GM04504 (cell line): ENCODE results near the gene RMND5B.
"Not testable (repeated sequence)": the region's sequence is repeated elsewhere in the genome, so short reads cannot be mapped to it uniquely, and the experiment has no call there.

Experiments
- DNase-seq: peaks from one replicate; pipeline ENCODE4 v3.0.0-alpha.2; 2012; ENCODE audit warnings: low read depth

Gene RMND5B

DNA sequence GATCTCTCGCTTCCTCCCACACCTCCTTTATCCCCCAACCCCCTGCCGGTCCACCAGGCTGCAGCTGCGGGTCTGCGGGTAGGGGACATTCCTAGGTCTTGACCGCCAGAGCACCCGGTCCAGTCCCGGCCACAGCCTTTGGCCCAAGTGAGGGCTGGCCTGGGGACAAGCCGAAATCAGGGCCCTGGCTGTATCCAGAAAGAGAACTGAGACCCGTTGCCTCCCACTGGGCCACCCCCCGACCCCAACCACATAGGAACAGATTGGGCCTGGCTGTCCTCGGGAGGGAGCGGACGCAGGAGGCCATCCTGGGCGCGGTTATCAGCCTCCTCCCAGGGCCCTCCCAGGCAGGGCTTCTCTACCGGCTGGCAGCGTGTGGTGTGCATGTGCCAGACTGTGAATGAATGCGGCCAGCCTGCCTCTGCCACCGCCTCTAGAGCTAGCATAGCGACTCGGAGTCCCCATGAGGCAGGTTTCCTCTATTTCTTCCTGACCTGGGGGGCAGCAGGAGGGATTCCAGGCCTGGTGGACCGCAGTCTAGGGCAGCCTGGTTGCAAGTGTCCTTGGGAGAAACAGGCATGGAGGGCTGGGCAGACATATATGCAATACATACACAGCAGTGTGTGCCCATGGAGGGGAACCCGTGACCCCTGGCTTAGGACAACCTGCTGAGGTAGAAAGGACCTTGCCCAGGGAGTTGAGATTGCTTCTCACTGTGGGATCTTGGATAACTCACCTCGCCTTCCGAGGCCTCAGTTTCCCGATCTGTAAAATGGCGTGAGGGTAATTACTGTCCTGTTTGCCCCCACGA lies 16.3 kb upstream of the RMND5B start:
- DNase-seq, result no peak

DNA sequence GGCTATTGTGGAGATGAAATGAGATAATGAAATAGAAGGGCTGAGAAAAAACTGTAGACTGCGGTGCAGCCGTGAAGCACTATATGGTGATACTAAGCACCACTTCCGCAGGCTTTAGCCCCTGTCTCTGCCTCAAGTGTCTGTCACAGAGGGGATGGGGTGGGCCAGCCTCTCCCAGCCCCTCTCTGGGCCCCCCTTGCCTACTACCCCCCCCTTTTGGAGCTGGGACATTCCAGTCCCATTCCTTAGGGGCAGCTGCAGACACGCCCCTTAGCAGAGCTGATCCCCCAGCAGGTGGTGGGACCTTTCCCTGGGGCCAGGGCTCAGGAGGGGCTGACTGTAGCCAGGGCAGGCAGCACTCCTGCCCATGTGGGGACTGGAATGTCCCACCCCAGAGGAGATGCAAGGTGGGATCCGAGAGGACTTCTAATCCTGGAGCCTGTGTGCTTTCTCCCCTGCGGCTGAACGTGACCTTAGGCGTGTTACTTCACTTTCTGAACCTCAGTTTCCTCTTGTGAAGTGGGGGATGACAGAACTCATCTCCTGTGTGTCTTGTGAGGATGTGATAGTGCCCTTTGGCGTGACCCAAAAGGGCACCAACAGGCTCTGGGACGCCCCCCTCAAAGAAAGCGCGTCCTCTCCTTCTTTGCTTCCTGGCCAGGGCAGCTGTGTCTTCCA lies 15.5 kb upstream of the RMND5B start:
- no peak for DNase-seq

DNA sequence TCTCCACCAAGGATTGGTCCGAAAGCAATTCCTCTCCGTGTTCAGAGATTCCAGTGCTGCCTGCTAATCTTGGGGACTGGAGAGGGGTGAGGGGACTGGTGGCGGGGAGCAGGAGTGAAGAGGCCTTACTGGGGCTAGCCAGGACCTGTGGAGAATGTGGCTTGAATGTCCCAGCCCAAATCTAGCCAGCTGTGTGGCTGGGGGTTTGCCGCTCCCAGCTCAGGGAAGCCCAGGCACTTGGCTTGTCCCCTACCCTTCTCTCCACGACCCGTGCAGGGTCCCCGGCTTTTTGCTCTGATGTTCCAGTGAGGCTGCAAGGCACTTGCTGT lies 15.0 kb upstream of the RMND5B start:
- DNase-seq, result no peak

DNA sequence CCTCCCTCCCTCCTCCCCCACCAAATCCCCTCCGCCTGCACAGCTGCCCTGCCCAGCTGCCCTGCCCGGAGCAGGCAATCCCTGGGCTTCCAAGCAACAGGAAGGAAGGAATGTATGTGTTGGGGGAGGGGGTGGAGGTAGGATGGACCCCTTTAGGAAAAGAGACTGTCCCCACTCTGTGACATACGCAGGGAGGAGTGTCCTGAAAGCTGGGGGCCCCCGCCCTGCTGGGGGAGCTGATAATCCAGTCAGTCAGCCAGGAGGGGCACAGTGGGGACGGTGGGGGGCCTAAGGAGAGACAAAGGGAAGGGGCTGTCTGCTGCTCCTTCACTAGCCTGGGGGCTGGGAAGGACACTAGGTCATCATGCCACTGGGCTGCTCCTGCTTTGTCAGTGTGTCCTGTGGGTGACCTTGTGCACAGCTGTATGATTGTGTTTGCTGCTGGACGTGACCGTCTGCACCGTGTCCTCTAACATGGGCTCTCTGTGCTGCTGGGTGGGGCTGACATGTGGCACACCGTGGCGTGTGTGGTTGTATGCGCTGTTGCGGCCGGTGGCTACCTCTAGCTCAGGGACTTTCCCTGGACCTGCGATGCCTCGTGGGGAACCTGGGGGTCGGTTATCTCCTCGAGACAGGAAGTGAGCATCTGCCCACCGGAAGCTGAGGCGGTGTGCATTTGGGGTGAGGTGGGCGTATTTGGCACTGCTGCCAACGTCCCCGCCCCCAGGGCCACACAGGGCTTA lies 14.5 kb upstream of the RMND5B start:
- DNase-seq, result no peak

DNA sequence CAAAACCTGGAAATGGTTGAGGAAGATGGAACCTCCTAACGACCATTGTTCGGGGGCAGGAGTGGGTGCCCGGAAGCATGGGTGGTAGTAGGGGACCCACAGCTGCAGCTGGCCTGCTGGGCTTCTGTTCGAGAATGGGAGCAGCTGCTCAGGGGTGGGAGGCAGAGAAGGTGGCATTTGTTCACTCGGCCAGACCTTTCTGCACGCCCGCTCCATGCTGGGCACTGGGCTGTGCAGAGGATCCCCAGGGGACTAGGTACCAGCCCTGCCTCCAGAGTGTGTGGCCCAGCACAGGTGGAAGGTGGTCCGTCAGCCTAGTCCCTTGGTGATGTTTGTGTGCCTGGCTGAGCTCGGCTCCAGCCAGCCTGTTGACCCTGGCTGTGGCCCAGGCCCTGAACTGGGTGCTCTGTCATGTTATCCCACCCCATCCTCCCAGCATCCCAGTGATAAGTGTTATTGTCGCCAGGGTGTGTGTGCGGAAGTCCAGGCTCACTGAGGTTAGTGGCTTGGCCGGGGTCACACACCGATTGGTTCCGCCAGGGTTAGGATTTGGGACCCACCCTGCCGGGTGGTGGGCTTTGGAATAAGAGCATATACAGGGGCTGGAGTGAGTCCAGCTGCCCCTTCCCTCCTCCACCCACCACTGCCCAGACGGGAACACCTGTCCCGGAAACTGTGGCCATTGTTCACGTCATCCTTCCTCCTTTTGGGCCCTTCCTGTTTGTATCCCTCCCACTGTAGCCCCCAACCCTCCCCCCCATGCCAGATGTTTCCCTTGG lies 12.7 kb upstream of the RMND5B start:
- DNase-seq, result no peak

DNA sequence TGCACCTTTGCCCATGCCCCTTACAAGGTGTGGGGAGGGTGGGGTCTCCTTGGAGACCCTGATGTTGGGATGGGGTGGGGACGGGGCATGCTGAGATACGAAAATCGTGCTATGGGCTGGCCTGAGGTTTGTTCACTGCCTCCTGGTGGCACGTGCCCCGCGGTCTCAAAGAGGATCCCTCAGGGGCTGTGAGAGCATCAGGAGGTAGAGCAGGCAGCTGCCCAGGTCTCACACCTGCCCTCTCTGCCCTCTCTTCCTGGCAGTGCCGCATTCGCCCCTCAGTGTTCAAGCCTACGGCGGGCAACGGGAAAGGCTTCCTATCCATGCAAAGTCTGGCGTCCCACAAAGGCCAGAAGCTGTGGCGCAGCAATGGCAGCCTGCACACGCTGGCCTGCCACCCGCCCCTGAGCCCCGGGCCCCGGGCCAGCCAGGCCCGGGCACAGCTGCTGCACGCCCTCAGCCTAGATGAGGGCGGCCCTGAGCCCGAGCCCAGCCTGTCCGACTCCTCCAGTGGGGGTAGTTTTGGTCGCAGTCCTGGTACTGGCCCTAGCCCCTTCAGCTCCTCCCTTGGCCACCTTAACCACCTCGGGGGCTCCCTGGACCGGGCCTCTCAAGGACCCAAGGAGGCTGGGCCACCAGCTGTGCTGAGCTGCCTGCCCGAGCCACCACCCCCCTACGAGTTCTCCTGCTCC lies 10.8 kb upstream of the RMND5B start:
- DNase-seq, result no peak

DNA sequence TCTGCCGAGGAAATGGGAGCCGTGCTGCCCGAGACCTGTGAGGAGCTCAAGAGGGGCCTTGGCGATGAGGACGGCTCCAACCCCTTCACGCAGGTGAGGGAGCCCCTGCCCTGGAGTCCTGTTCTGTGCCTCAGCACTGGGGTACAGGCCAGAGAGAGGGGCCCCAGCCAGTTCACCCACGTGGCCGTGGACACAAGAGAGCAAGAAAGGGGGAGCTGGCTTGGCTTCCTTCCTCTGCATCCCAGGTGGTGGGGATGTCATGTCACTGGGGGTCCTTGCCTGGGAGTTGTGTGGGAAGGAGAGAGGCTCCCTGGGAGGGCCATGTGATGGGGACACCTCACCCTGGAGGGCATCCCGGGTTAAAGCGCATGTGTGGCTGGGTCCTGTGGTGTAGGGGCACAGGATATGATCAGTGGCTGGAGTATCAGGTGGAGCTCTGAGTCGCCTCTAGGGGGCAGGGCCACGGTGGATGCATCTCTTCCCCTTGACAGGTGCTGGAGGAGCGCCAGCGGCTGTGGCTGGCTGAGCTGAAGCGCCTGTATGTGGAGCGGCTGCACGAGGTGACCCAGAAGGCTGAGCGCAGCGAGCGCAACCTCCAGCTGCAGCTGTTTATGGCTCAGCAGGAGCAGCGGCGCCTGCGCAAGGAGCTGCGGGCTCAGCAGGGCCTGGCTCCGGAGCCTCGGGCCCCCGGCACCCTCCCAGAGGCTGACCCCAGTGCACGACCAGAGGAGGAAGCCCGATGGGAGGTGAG lies 10.0 kb upstream of the RMND5B start:
- no peak for DNase-seq

DNA sequence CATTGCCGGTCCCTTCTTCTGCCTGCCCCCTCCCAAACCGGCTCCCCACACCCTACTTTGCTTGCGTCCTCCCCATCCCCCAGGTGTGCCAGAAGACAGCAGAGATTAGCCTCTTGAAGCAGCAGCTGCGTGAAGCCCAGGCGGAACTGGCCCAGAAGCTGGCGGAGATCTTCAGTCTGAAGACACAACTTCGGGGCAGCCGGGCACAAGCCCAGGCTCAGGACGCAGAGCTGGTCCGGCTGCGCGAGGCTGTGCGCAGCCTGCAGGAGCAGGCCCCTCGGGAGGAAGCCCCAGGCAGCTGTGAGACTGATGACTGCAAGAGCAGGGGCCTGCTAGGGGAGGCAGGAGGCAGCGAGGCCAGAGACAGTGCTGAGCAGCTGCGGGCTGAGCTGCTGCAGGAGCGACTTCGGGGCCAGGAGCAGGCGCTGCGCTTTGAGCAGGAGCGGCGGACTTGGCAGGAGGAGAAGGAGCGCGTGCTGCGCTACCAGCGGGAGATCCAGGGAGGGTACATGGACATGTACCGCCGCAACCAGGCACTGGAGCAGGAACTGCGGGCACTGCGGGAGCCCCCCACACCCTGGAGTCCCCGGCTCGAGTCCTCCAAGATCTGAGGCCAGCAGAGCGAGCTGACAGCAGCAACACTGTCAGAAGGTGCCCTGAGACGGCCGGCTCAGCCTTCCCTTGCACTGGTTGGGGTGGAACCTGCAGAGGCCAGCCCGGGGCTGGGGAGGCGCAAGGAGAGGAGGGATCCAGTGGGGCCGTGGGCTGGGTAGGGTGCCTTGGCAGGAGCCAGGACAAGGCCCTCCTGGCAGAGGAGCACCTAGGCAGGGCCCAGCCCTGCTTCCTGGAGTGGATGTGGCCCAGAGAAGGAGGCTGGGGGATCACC lies 9.2 kb upstream of the RMND5B start:
- DNase-seq, result no peak

DNA sequence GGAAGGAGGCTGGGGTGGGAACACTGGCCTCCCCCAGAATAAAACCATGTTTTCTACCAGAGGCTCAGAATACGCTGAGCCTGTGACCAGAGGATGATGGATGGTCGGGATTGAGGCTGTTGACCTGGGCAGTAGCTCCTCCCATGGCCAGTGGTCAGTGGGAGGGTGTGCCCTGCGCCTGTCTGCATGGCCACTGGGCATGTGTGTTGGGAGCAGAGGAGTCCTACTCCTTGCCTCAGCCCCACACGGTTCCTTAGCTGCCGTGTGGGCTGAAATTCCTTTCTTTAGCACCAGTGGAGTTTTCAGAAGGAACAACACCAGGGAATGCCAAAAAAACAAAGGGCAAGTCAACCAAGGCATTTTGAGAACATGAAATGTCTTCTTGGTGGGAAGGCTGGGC lies 8.5 kb upstream of the RMND5B start:
- DNase-seq, result no peak

DNA sequence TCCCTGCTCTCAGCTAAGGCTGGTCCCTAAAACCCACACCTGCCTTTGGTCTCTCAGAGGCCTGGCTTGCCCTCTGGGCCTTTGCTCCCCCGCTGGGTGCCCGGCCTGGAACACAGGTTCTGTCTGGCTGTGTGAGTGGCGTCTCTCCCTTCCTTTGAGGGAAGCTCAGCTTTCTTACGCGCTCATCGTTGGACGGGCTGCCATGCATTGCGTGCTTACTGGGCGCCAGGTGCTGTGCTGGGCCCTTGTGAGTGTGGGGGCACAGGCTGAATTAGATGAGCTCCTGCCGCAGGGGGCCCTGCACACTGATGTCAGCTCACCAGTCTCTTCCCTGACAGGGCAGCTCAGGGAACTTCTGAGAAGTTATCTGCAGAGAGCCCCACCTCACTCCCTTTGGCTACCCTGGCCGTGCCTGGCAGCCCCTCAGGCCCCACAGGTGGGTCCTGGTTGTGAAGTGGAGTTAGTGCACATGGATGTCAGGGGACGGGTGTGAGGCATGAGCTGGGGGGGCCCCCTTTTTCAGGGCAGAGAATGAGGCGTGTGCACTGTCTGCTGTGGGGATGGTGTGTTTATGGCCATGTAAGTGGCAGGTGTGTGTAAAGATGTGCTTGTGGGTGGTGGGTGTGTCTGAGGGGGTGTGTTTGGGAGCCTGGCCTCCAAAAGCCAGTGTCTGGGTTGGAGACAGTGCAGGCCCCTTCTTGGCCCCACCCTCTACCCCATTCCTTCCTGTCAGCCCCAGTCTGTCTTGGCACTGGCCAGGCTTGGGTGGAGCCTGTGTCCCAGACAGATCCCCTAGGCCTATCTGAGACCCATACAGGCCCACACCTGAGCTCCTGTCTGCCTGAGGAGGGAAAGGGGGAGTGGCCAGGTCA lies 7.5 kb upstream of the RMND5B start:
- no peak for DNase-seq

DNA sequence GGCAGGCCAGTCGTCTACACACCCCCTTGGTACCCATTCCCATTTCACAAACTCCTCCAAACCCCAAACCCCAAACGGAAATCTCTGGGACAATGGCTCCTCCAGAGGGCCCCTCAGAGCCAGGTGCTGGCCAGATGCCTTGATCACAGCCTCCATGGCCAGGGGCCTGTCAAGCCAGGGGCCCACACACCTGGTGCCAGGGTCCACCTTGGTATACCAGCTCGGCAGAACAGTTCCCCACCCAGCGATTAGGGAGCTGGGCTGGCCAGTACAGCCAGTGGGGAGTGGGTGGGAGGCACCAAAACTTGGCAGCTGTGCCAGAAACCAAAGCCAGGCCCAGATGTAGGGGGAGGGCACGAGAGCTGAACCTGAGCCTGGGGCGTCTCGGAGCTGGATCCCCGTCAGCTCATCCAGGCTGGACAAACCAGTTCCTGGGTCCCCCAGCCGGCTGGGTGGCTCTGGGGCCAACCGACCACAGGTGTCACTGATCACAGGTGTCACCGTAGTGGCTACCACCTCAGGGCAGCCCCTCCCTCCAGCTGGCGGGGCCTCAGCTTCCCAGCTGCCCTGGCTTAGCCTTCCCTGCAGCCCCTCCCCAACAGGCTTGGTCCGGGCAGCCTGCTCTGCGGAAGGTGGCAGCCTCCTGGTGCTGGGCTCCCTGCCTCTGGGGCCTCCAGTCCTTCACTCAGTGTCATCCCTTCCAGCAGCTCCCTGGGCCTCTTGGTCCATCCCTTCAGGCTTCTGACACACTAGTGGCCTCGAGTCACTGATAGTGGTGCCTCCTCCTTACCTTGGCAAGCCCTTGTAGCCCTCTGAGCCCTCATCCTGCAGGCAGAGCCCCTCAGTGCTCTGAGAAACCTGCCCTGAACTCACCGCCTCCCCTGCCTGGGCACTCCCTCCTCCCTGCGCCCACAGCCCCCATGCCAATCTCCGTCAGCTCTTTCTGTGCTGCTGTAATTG lies 6.6 kb upstream of the RMND5B start:
- no peak for DNase-seq

DNA sequence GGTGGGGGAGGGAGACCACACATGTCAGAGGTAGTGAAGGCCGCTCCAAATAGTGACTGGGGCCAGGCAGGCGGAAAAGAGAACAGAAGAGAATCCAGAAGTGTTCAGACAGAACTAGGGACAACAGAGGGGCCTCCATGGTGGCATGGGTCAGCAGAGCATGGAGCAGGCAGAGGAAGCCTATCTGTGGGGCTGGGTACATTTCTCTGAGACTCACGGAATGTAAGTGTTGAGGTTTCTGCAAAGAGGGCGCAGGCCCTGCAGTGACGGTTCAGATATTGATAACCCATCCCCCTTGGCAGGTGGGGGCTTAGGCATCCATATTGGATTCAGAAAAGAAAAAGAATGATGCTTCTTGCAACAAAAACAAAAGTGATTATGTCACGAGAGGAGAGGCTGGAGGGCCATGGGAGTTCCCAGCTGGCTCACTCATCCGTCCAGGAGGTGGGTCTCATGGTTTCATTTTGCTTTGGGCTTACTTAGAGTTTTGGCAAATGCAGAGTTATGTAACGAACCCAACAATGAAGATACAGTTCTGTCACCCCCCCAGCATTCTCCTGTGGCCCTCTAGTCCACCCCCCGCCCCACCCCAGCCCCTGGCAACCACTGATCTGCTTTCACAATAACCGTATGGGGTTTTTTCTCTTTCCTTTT lies 5.4 kb upstream of the RMND5B start:
- no peak for DNase-seq

DNA sequence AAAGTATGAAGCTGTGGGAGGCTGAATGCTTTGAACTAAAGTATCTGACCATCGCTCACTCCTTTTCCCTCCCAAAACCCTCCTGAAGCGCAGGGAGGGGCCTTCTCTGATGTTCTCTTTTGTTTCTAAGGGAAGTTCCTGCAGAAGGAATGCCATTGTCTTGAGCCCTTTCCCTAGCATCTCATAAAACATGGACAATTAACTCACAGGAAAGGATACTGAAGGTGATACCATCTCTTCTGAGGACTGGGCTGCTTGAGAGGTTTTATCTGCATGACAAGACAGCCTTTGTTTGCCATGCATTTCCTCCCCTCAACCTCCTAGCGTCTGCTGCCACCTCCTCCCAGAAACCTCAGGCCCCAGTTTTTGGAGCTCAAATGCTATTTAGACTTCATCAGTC lies 4.3 kb upstream of the RMND5B start:
- DNase-seq, result no peak

DNA sequence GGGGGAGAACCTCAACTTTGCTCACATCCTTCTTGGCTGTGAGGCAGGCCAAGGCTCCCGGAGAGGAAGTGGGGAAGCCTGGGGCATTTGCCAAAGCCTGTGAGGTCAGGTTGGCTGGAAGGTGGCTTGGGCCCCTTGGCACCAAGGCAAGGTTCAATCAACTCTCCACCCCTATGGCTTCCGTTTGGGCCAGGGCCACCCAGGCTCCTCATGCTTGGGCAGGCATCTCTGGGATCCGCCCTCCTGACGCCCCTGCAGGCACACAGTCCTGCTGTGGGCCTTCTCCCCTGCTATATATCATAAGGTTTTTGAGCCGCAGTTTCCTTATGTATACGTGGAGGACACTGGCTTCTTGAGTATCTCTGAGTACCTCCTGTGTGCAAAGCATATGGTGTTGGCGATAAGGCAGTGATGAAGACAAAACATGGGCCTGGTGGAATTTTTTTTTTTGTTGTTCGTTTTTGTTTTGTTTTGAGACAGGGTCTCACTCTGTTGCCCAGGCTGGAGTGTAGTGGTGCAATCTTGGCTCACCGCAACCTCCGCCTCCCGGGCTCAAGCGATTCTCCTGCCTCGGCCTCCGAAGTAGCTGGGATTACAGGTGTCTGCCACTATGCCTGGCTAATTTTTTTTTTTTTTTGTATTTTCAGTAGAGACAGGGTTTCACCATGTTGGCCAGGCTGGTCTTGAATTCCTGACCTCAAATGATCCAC lies 3.4 kb upstream of the RMND5B start:
- not testable (repeated sequence) for DNase-seq

DNA sequence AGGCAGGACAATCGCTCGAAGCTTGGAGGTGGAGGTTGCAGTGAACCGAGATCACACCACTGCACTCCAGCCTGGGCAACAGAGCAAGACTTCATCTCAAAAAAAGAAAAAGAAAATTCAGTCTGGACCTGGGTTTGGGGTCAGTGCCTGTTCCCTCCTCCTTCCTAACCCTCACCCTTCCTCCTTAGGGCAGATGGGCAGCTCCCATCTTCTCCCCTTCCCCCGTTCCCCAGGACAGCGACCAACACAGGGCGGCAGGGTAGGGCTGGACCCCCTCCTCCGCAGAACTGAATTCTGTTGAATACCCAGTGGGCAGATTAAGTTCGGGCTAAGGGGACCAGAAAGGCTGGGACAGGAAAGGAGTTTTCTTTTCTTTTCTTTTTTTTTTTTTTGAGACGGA lies 1.5 kb upstream of the RMND5B start:
- DNase-seq, result no peak

DNA sequence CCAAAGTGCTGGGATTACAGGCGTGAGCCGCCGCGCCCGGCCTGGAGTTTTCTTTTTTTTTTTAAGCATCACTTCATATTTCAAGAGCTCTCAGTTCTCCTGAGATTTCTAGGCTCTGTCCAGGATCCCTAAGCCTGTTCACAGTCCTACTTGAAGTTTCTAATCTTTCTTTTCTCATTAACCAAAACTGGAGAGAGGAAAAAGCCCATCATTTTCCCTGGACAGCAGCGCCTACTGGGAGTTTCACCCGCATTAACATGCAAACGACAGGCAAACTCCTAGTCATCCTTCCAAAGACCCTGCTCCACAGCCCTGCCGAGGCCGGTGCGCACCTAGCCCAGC lies 609 bp upstream of the RMND5B start:
- not testable (repeated sequence) for DNase-seq
